Midbrain (tissue), 1 donor: ENCODE data around the gene ADSS2.
A peak's percentile ranks its signal among the peaks of the same experiment; 100 is the strongest.
"Not testable (repeated sequence)": the region's sequence is repeated elsewhere in the genome, so short reads cannot be mapped to it uniquely, and the experiment has no call there.

ENCODE experiments used
- DNase-seq: peaks from one replicate; lab custom pipeline; 2025; lab: John Stamatoyannopoulos, UW

Gene ADSS2

GRCh38 chr1:244451539-244451950 is at the start of gene ADSS2:
ADSS2 (minus strand) TSS chr1:244451909; CDS start chr1:244451817, 92 bp downstream.
- DNase-seq, result no peak

- DNase-seq, result not testable (repeated sequence)
Measured at GRCh38 chr1:244500515-244500914, 48.8 kb upstream of the ADSS2 start.

GRCh38 chr1:244499484-244499883 is 47.8 kb upstream of the ADSS2 start:
- not testable (repeated sequence) for DNase-seq

GRCh38 chr1:244497805-244498204 is 46.1 kb upstream of the ADSS2 start:
- DNase-seq, result no peak

GRCh38 chr1:244496186-244496585 is 44.5 kb upstream of the ADSS2 start:
- DNase-seq, result no peak

- no peak for DNase-seq
Measured at GRCh38 chr1:244494653-244495052, 42.9 kb upstream of the ADSS2 start.

GRCh38 chr1:244484971-244485370 is 33.3 kb upstream of the ADSS2 start:
- DNase-seq, result not testable (repeated sequence)

GRCh38 chr1:244473059-244473605 is 21.4 kb upstream of the ADSS2 start:
- no peak for DNase-seq

- no peak for DNase-seq
Measured at GRCh38 chr1:244466724-244467123, 15.0 kb upstream of the ADSS2 start.

- DNase-seq, result peak; percentile 83
Measured at GRCh38 chr1:244461245-244462071, 9.7 kb upstream of the ADSS2 start, which contains the start of gene CATSPERE. CATSPERE (plus strand) TSS chr1:244461273; CDS start chr1:244461430, 157 bp downstream.

- no peak for DNase-seq
Measured at GRCh38 chr1:244460197-244460596, 8.5 kb upstream of the ADSS2 start.

- no peak for DNase-seq
Measured at GRCh38 chr1:244458781-244459180, 7.1 kb upstream of the ADSS2 start.

GRCh38 chr1:244456586-244456985 is 4.9 kb upstream of the ADSS2 start:
- DNase-seq, result no peak

GRCh38 chr1:244454412-244454811 is 2.7 kb upstream of the ADSS2 start:
- DNase-seq, result no peak

- DNase-seq, result peak; percentile 99
Measured at GRCh38 chr1:244451951-244452795, 464 bp upstream of the ADSS2 start.

- DNase-seq, result peak; percentile 38
Measured at GRCh38 chr1:244450597-244451538, 841 bp downstream of the ADSS2 start.

GRCh38 chr1:244449936-244450508 is 1.7 kb downstream of the ADSS2 start:
- DNase-seq, result no peak

- DNase-seq, result no peak
Measured at GRCh38 chr1:244448279-244449036, 3.3 kb downstream of the ADSS2 start.

- DNase-seq, result no peak
Measured at GRCh38 chr1:244447552-244447951, 4.2 kb downstream of the ADSS2 start.

- no peak for DNase-seq
Measured at GRCh38 chr1:244447024-244447423, 4.7 kb downstream of the ADSS2 start.
